SK-N-MC (cell line): ENCODE data around the gene HBA1.
"Not testable (repeated sequence)": the region's sequence is repeated elsewhere in the genome, so short reads cannot be mapped to it uniquely, and the experiment has no call there.

Experiments
- DNase-seq: peaks from one replicate; pipeline ENCODE4 v3.0.0-alpha.2; 2011; ENCODE audit warnings: low read depth, low spot score
- H3K27ac ChIP-seq: fragments of 200-600 bp; sonication (generic); 2 replicates; pipeline ENCODE4 v1.5.1; 2016; ENCODE audit warnings: mixed run types
- H3K36me3 ChIP-seq: fragments of 200-600 bp; sonication (generic); 2 replicates; pipeline ENCODE4 v1.6.1; 2017; ENCODE audit warnings: antibody characterized with exemption, low read length, mixed read lengths; ENCODE audit not compliant: insufficient read depth
- H3K4me3 ChIP-seq: fragments of 200-600 bp; sonication (generic); 2 replicates; pipeline ENCODE4 v1.5.1; 2016
- H3K9ac ChIP-seq: fragments of 200-600 bp; sonication (generic); 2 replicates; pipeline ENCODE4 v1.8.0; 2017; ENCODE audit warnings: mixed run types, mixed read lengths; ENCODE audit not compliant: insufficient read length
- H3K9me3 ChIP-seq: fragments of 200-600 bp; sonication (generic); 2 replicates; pipeline ENCODE4 v1.6.1; 2017; ENCODE audit warnings: low read depth, mild to moderate bottlenecking, antibody characterized with exemption, low read length, moderate library complexity, mixed read lengths
- EZH2 ChIP-seq: fragments of 200-600 bp; sonication (generic); IDR thresholded peaks from one replicate; pipeline ENCODE4 v1.6.1; 2017; ENCODE audit warnings: antibody characterized with exemption
- FOXP2 ChIP-seq: optimal IDR thresholded peaks from 2 replicates; pipeline ENCODE3; 2011; ENCODE audit warnings: mild to moderate bottlenecking, moderate library complexity; ENCODE audit not compliant: insufficient read depth; ENCODE audit errors: extremely low read length, control extremely low read depth
- POLR2AphosphoS5 ChIP-seq: IDR thresholded peaks from 2 replicates; pipeline ENCODE4 v1.6.1; 2012; ENCODE audit warnings: mild to moderate bottlenecking, low read depth, low read length, borderline replicate concordance

HBA1 gene

GRCh38 chr16:154217-155030 lies 22.1 kb upstream of the HBA1 start:
- Histone ChIP-seq H3K9me3 (no peaks in the 10 kb centered on the region), H3K9ac (no peak overlapping the region), H3K36me3 (no peaks in the 10 kb centered on the region), H3K27ac (no peak overlapping the region), H3K4me3 (peak overlapping the region; percentile 84)
- TF ChIP-seq FOXP2 (no peak), EZH2 (no peak), POLR2AphosphoS5 (no peak)
- DNase-seq = no peak

- no peak for TF ChIP-seq FOXP2
- no peak for TF ChIP-seq POLR2AphosphoS5
- no peak for TF ChIP-seq EZH2
- DNase-seq = no peak
- H3K36me3 ChIP-seq = no peaks in the 10 kb centered on the region
- H3K4me3 ChIP-seq = peak overlapping the region; percentile 84
- H3K9me3 ChIP-seq = no peaks in the 10 kb centered on the region
- no peak overlapping the region for H3K9ac ChIP-seq
- H3K27ac ChIP-seq = no peak overlapping the region
Observed at GRCh38 chr16:155031-155398, 21.5 kb upstream of the HBA1 start.

GRCh38 chr16:159136-159849 lies 17.2 kb upstream of the HBA1 start:
- Histone ChIP-seq H3K9ac (no peak overlapping the region), H3K4me3 (no peak overlapping the region), H3K36me3 (no peaks in the 10 kb centered on the region), H3K9me3 (no peaks in the 10 kb centered on the region), H3K27ac (no peak overlapping the region)
- TF ChIP-seq FOXP2 (no peak), POLR2AphosphoS5 (no peak), EZH2 (no peak)
- no peak for DNase-seq

GRCh38 chr16:160242-160641 lies 16.2 kb upstream of the HBA1 start:
- not testable (repeated sequence) for H3K4me3 ChIP-seq, H3K27ac ChIP-seq, DNase-seq, H3K9me3 ChIP-seq, H3K36me3 ChIP-seq, H3K9ac ChIP-seq

- Histone ChIP-seq H3K36me3 (no peaks in the 10 kb centered on the region), H3K9ac (no peak overlapping the region), H3K4me3 (no peak overlapping the region), H3K9me3 (no peaks in the 10 kb centered on the region), H3K27ac (no peak overlapping the region)
- TF ChIP-seq POLR2AphosphoS5 (no peak), EZH2 (no peak), FOXP2 (no peak)
- no peak for DNase-seq
Observed at GRCh38 chr16:160691-161190, 15.7 kb upstream of the HBA1 start.

GRCh38 chr16:162271-162991 lies 14.0 kb upstream of the HBA1 start:
- Histone ChIP-seq H3K36me3 (no peaks in the 10 kb centered on the region), H3K27ac (no peak overlapping the region), H3K9ac (no peak overlapping the region), H3K9me3 (no peaks in the 10 kb centered on the region), H3K4me3 (no peak overlapping the region)
- TF ChIP-seq EZH2 = no peak
- no peak for TF ChIP-seq FOXP2
- TF ChIP-seq POLR2AphosphoS5 = no peak
- DNase-seq = no peak

- not testable (repeated sequence) for H3K27ac ChIP-seq, H3K36me3 ChIP-seq, H3K4me3 ChIP-seq, H3K9me3 ChIP-seq, H3K9ac ChIP-seq, DNase-seq
Observed at GRCh38 chr16:163139-163538, 13.3 kb upstream of the HBA1 start.

GRCh38 chr16:163696-164095 lies 12.8 kb upstream of the HBA1 start:
- not testable (repeated sequence) for H3K9me3 ChIP-seq, DNase-seq, H3K9ac ChIP-seq, H3K4me3 ChIP-seq, H3K36me3 ChIP-seq, H3K27ac ChIP-seq

GRCh38 chr16:164134-164823 lies 12.2 kb upstream of the HBA1 start:
- H3K27ac ChIP-seq, H3K36me3 ChIP-seq, H3K9ac ChIP-seq, H3K9me3 ChIP-seq, H3K4me3 ChIP-seq, DNase-seq: not testable (repeated sequence)
